HFF-Myc (cell line): ENCODE data around the gene PTPRJ.

Experiments used
- DNase-seq: peaks from one replicate; pipeline ENCODE4 v3.0.0-alpha.2; 2011; ENCODE audit warnings: low read depth; ENCODE audit errors: extremely low read depth
- H3K4me3 ChIP-seq: replicated peaks from 2 replicates; pipeline ENCODE4 v1.5.1; 2011; ENCODE audit warnings: low read depth, mild to moderate bottlenecking, control low read depth, low read length
- CTCF ChIP-seq: IDR thresholded peaks from 2 replicates; pipeline ENCODE4 v1.5.1; 2012; ENCODE audit warnings: mild to moderate bottlenecking, low read depth, low read length, control low read depth; ENCODE audit errors: missing control alignments

Gene PTPRJ

GRCh38 chr11:48047616-48048015, 67.3 kb downstream of the PTPRJ start:
- TF ChIP-seq CTCF = no peak
- no peak overlapping the region for H3K4me3 ChIP-seq
- DNase-seq = no peak

- DNase-seq = no peak
- no peak overlapping the region for H3K4me3 ChIP-seq
- no peak for TF ChIP-seq CTCF
Observed at GRCh38 chr11:48049036-48049435, 68.7 kb downstream of the PTPRJ start.

- no peak for TF ChIP-seq CTCF
- DNase-seq = no peak
- no peak overlapping the region for H3K4me3 ChIP-seq
Observed at GRCh38 chr11:48050304-48050703, 69.9 kb downstream of the PTPRJ start.

GRCh38 chr11:48051217-48051830, 71.0 kb downstream of the PTPRJ start:
- TF ChIP-seq CTCF = no peak
- no peak for DNase-seq
- H3K4me3 ChIP-seq = no peak overlapping the region

GRCh38 chr11:48052183-48053044, 72.1 kb downstream of the PTPRJ start:
- no peak for DNase-seq
- TF ChIP-seq CTCF = no peak
- no peak overlapping the region for H3K4me3 ChIP-seq

GRCh38 chr11:48054994-48055291, 74.6 kb downstream of the PTPRJ start:
- no peak for DNase-seq
- TF ChIP-seq CTCF = no peak
- no peak overlapping the region for H3K4me3 ChIP-seq
